IMR-90 (cell line): Measurements from ENCODE around the gene FKRP.

Experiments
- MAFK ChIP-seq: IDR thresholded peaks from 2 replicates; pipeline ENCODE4 v1.6.1; 2012; ENCODE audit warnings: low read depth, low read length, improper control_type of control experiment
- RCOR1 ChIP-seq: IDR thresholded peaks from 2 replicates; pipeline ENCODE4 v1.6.1; 2012; ENCODE audit warnings: mild to moderate bottlenecking, low read length, improper control_type of control experiment; ENCODE audit not compliant: insufficient replicate concordance
- TF ChIP-seq, protein P1 (sequence below): conservative IDR thresholded peaks from 2 replicates; pipeline ENCODE4 v1.5.1; 2012; ENCODE audit warnings: mild to moderate bottlenecking, low read depth, low read length, improper control_type of control experiment

DNA sequence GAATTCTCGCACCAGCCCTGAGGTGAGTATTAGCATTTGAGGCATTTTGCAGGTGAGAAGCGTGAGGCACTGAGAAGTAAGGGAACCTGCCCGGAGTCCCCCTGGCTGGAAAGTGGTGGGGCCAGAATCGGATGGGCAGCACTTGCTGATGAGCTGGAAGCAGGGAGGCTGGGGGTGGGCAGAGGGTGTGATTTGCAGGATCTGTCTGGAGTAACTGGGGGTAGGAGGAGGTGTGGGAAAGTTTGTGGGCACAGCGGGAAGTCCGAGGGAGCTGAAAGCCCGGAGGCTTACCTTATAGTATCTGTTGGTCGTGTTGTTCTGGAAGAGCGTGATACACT, 49.0 kb upstream of the FKRP start:
- TF ChIP-seq RCOR1 (no peak), MAFK (no peak)
- TF ChIP-seq, protein P1, sequence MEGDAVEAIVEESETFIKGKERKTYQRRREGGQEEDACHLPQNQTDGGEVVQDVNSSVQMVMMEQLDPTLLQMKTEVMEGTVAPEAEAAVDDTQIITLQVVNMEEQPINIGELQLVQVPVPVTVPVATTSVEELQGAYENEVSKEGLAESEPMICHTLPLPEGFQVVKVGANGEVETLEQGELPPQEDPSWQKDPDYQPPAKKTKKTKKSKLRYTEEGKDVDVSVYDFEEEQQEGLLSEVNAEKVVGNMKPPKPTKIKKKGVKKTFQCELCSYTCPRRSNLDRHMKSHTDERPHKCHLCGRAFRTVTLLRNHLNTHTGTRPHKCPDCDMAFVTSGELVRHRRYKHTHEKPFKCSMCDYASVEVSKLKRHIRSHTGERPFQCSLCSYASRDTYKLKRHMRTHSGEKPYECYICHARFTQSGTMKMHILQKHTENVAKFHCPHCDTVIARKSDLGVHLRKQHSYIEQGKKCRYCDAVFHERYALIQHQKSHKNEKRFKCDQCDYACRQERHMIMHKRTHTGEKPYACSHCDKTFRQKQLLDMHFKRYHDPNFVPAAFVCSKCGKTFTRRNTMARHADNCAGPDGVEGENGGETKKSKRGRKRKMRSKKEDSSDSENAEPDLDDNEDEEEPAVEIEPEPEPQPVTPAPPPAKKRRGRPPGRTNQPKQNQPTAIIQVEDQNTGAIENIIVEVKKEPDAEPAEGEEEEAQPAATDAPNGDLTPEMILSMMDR: no peak
